Small intestine (tissue), 7 donors: ENCODE data around the gene MYH9. TPM values are rescaled to one million over a fixed set of nuclear protein-coding genes. Genes with fewer than 3 reads are reported as not detected.
"Not testable (repeated sequence)": the region's sequence is repeated elsewhere in the genome, so short reads cannot be mapped to it uniquely, and the experiment has no call there.

Experiments
- DNase-seq, 2 donors: peaks; one replicate each; pipeline versions ENCODE4 v3.0.0 to v3.0.0-alpha.2; 2013
- FAIRE-seq: peaks from 2 replicates; lab custom pipeline; 2012; peaks lifted over from hg19 to GRCh38; lab: Jason Lieb, UNC
- H3K27ac ChIP-seq, 3 donors: one replicate each; pipeline ENCODE4 v1.5.1; 2013; ENCODE audit warnings: low read length in 2 of 3, mild to moderate bottlenecking in 2 of 3, control low read depth in 1 of 3, inconsistent platforms in 1 of 3, low read depth in 1 of 3, moderate library complexity in 1 of 3
- H3K27me3 ChIP-seq, 3 donors: one replicate each; pipeline ENCODE4 v1.6.1; 2013; ENCODE audit warnings: low read length in 3 of 3, inconsistent platforms in 1 of 3; ENCODE audit not compliant: control insufficient read depth in 3 of 3, insufficient read depth in 3 of 3
- H3K36me3 ChIP-seq, 3 donors: one replicate each; pipeline ENCODE4 v1.6.1; 2013; ENCODE audit warnings: low read length in 3 of 3, inconsistent platforms in 1 of 3, low read depth in 1 of 3, mild to moderate bottlenecking in 1 of 3, moderate library complexity in 1 of 3; ENCODE audit not compliant: control insufficient read depth in 3 of 3, insufficient read depth in 2 of 3
- H3K4me1 ChIP-seq, 3 donors: one replicate each; pipeline ENCODE4 v1.6.1; 2013; ENCODE audit warnings: low read length in 2 of 3, inconsistent platforms in 1 of 3, low read depth in 1 of 3, mild to moderate bottlenecking in 1 of 3, moderate library complexity in 1 of 3; ENCODE audit not compliant: control insufficient read depth in 3 of 3, insufficient read depth in 2 of 3
- H3K4me3 ChIP-seq, 3 donors: one replicate each; pipeline ENCODE4 v1.5.1; 2013; ENCODE audit warnings: low read length in 3 of 3, control low read depth in 1 of 3, inconsistent platforms in 1 of 3, low read depth in 1 of 3, mild to moderate bottlenecking in 1 of 3, moderate library complexity in 1 of 3
- H3K9me3 ChIP-seq, 2 donors: one replicate each; pipeline ENCODE4 v1.6.1; 2013; ENCODE audit warnings: low read depth in 1 of 2, low read length in 1 of 2; ENCODE audit not compliant: control insufficient read depth in 2 of 2, insufficient read depth in 1 of 2
- WGBS, 3 donors: extraction: QIAGEN DNeasy Blood & Tissue Kit; methylation state at CpG; one replicate each; pipeline ENCODE4 v1.1.7; 2013; 5-methylcytosine and 5-hydroxymethylcytosine counted together
- polyA plus RNA-seq, 4 donors: library from polyadenylated mRNA; stranded (reverse) in 3 of 4; unstranded in 1 of 4; fragments of 200-250 nt in 3 of 4; fragments of 120-200 nt in 1 of 4; gene quantifications; one replicate each; pipeline versions ENCODE4 v1.2.1 to v1.2.3, GENCODE V29; 2013
- donor health status: healthy with polysubstance abuse.
- donor health status: control.
- donor health status: control.
- donor health status: Bipolar disorder and iron deficiency.
- donor health status: healthy.

MYH9 gene
- polyA plus RNA-seq, 4 donors = 95.4 to 188 (median 143) TPM

DNA sequence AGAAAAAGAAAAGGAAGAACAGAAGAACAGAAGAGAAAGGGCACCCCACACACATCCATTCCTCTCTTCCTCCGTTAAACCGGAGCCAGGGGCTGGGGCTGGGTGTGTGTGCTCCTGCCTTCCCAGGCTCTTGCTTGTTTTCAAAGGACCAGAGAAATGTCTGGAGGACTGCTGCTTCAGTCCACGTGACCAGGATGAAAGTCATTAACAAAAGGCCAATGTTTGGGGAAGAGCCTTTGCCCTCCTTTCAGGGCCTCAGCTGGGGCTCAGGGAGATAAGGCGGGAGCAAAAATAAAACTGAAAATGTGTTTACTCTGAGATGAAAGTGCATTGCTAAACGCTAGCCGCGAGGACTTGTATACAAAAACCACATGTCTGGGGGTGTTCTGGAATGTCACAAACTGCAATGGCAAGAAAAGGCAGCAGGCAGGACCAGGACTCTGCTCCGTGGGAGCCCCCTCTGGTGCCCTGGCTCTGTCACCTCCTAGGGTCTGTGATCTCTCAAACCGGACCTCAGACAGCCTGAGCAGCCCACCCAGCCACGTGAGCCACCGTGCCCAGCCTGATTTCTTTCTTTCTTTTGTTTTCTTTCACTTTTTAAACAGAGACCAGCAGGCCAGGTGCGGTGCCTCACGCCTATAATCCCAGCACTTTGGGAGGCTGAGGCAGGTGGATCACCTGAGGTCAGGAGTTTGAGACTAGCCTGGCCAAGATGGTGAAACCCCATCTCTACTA lies 31.6 kb upstream of the MYH9 start:
- H3K27ac ChIP-seq = peak overlapping the region; percentile 85 to 93 (median 93)
- peaks cover 0 to 2% (median 0%) of the 10 kb centered on the region in 3 donors for H3K36me3 ChIP-seq
- peaks cover 0 to 3% of the 10 kb centered on the region in 2 donors for H3K9me3 ChIP-seq
- peak overlapping the region in 2 of 3 donors; percentile 27 to 29 for H3K4me3 ChIP-seq
- H3K27me3 ChIP-seq = no peaks in the 10 kb centered on the region
- peaks cover 2 to 48% (median 7%) of the 10 kb centered on the region in 3 donors for H3K4me1 ChIP-seq
- peak; percentile 87 to 92 for DNase-seq
- WGBS, 3 donors = 2 to 14% (median 2%) methylated on average over 13 of the region's 13 CpGs
- no peak for FAIRE-seq

DNA sequence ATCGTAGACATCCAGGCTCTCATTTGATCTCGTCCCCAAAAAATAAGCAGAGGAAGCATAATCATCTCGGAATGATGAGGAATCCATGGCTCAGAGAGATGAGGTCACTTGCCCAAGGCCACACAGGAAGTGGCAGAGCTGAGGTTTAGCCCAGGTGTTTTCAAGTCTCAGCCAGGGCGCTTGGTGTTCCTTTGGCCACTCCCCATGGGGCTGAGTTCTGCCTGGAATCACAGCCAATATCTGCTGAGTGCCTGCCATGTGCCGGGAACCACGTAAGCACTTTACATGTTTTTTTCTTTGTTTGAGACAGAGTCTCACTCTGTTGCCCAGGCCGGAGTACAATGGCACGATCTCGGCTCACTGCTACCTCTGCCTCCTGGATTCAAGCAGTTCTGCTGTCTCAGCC lies 29.5 kb upstream of the MYH9 start:
- DNase-seq (peak in 1 of 2 donors; percentile 93), FAIRE-seq (no peak)
- 21 to 47% (median 32%) methylated on average over 9 of the region's 9 CpGs for WGBS, 3 donors
- H3K36me3 ChIP-seq = peaks cover 0 to 2% (median 0%) of the 10 kb centered on the region in 3 donors
- H3K4me3 ChIP-seq = no peak overlapping the region
- no peaks in the 10 kb centered on the region for H3K27me3 ChIP-seq
- H3K27ac ChIP-seq = peak overlapping the region; percentile 47 to 69 (median 60)
- H3K4me1 ChIP-seq = peaks cover 0 to 35% (median 5%) of the 10 kb centered on the region in 3 donors
- peaks cover 0 to 3% of the 10 kb centered on the region in 2 donors for H3K9me3 ChIP-seq

DNA sequence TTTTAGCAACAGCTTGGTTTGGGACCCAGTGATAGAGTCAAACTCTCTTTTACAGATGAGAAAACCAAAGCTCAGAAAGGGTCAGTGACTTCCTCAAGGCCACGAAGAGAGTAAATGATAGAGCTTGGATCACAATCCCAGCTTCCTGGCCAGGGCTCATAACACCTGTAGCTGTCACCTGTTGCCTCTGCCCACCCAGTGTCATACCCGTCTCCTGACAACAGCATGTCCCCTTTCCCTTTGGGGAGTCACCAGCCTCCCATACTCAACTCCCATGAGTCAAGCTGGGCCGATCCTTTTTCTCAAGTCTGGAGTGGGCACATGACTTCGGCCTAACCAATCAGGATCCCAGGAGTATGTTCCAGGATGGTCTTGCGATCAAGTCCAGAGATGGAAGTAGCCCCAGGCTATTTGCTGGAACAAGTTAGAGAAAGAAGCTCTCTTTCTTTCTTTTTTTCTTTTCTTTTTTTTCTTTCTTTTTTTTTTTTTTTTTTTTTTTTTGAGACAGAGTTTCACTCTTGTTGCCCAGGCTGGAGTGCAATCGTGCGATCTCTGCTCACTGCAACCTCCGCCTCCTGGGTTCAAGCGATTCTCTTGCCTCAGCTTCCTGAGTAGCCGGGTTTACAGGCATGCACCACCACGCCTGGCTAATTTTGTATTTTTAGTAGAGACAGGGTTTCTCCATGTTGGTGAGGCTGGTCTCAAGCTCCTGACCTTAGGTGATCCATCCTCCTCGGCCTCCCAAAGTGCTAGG lies 27.8 kb upstream of the MYH9 start:
- peaks cover 0 to 2% (median 0%) of the 10 kb centered on the region in 3 donors for H3K36me3 ChIP-seq
- H3K27me3 ChIP-seq = no peaks in the 10 kb centered on the region
- no peak overlapping the region for H3K27ac ChIP-seq
- H3K9me3 ChIP-seq = peaks cover 0 to 3% of the 10 kb centered on the region in 2 donors
- no peak for DNase-seq
- H3K4me3 ChIP-seq = no peak overlapping the region
- 80 to 87% (median 87%) methylated on average over 12 of the region's 12 CpGs for WGBS, 3 donors
- no peak for FAIRE-seq
- H3K4me1 ChIP-seq = peaks cover 0 to 40% (median 5%) of the 10 kb centered on the region in 3 donors

DNA sequence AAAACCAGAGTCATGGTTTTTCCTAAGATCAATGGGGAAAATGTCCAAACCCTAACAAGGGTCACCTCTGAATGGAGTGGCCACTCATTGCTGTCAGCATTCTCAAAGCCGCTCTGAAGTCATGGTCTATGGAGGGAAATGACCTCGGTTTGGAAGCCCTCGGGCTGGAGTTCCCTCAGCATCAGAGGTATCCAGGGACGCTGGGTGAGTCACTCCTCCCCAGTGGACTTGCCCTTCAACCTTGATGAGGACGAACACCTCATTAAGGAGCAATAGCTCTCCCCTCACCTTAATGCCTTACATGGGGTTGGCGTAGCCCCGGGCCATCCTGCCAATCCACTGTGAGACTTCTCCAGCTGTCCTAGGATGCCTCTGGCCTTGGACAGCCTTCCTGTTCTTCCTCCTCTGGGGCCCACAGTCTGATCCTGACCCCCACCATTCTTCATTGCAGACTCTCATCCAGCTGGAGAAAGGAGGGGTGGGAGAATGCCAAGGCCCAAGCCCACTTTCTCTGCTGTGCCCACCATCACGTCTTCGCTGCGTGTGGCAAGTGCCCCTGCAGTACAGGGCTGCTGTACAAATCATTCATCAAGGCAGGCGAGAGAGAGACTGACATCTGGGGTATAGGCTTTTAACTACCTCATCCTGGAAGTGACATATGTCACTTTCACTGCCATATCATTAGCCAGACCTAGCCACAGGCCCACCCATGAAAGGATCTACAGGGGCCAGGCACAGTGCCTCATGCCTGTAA lies 25.4 kb upstream of the MYH9 start:
- no peak for FAIRE-seq
- Histone ChIP-seq H3K9me3 (no peaks in the 10 kb centered on the region), H3K4me3 (no peak overlapping the region), H3K27ac (peak overlapping the region in 1 of 3 donors; percentile 43), H3K4me1 (peaks cover 0 to 36% (median 5%) of the 10 kb centered on the region in 3 donors), H3K36me3 (peaks cover 0 to 2% (median 0%) of the 10 kb centered on the region in 3 donors), H3K27me3 (no peaks in the 10 kb centered on the region)
- 66 to 80% (median 75%) methylated on average over 11 of the region's 11 CpGs for WGBS, 3 donors
- DNase-seq = peak in 1 of 2 donors; percentile 77

DNA sequence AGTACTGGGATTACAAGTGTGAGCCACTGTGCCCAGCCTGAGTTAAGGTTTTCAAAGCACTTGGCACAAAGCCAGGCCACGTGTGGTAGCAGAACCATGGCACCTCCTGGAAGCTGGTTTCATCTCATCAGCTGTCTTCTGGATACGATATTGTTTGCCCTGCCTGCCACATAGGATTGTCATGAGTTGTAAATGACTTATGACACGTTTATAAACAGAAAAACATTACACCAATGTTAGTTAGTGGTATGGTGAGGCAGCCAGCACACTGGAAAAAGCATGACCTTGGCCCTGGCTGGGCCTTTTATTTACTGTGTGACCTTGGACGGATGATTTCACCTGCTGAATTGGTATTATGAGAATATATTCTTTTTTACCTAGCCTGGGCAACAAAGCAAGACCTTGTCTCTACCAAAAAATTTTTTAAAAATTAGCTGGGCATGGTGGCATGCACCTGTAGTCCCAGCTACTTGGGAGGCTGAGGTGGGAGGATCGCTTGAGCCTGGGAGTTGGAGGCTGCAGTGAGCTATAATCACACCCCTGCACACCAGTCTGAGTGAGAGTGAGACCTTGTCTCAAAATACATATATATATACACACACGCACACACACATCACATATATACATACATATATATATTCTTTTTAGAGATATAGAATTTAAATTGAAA lies 24.0 kb upstream of the MYH9 start:
- Histone ChIP-seq H3K27ac (peak overlapping the region in 1 of 3 donors; percentile 86), H3K4me3 (no peak overlapping the region), H3K9me3 (no peaks in the 10 kb centered on the region), H3K27me3 (no peaks in the 10 kb centered on the region), H3K4me1 (peaks cover 0 to 28% (median 3%) of the 10 kb centered on the region in 3 donors), H3K36me3 (peaks cover 0 to 2% (median 0%) of the 10 kb centered on the region in 3 donors)
- FAIRE-seq (no peak), DNase-seq (peak; percentile 56 to 70)
- 45 to 63% (median 55%) methylated on average over 6 of the region's 6 CpGs for WGBS, 3 donors

DNA sequence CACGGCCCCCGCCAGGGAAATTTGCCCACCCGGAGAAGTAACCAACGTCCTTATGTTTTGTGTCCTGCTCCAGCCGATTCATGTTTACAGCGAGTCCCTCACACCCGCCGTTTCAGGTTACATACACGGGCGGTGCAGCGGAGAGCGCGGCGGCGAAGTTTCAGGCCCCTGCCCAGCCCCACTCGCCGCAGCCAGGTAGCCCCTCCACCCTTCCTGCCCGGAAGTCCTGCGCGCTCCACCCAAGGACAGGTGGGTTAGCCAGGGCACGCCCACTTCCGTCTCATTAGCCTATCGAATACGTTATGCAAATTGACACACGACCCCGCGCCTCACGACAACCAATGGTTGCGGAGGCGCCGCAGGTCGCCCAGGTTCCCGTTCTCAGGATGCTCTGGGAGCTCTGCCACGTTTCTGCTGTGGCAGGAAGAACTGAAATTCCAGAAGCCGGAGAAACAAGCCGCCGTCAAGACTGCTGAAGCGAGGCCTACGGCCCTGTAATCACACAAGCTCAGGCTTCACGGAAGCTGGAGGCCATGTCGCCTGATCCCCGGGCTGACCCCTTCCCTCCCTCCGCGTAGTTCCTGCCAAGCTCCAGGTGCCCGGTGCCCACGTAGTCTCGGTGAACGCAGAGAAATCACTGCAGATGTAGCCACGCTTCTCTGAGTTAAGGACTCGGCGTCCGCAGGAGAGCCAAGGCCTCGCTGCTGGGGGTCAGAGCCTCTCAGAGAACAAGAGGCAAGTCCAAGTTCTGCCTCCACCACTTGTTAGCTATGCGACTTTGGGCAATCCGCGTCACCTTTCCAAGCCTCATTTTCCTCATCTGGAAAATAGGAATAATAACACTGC lies 22.4 kb upstream of the MYH9 start:
- peak; percentile 98 to 99 for DNase-seq
- Histone ChIP-seq H3K4me1 (peaks cover 0 to 25% (median 3%) of the 10 kb centered on the region in 3 donors), H3K27ac (peak overlapping the region; percentile 77 to 86 (median 83)), H3K9me3 (no peaks in the 10 kb centered on the region), H3K27me3 (no peaks in the 10 kb centered on the region), H3K4me3 (peak overlapping the region in 2 of 3 donors; percentile 38 to 61), H3K36me3 (no peaks in the 10 kb centered on the region)
- no peak for FAIRE-seq
- WGBS, 3 donors = 5 to 22% (median 21%) methylated on average over 56 of the region's 56 CpGs

DNA sequence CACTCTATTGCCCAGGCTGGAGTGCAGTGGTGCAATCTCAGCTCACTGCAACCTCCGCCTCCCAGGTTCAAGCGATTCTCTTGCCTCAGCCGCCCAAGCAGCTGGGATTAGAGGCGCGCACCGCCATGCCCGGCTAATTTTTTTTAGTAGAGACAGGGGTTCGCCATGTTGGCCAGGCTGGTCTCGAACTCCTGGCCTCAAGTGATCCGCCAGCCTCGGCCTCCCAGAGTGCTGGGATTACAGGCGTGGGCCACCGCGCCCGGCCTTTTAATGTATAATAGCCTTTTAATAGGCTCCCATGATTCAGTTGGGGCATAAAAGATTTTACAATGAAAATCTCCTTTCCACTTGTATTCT lies 21.8 kb upstream of the MYH9 start:
- FAIRE-seq, H3K27me3 ChIP-seq: not testable (repeated sequence)
- H3K4me3 ChIP-seq = peak overlapping the region in 2 of 3 donors; percentile 38 to 61

More for the DNA sequence above, 21.8 kb upstream of the MYH9 start:
- H3K4me1 ChIP-seq = peaks cover 0 to 25% (median 3%) of the 10 kb centered on the region in 3 donors
- not testable (repeated sequence) for DNase-seq, H3K9me3 ChIP-seq, H3K36me3 ChIP-seq
- 27 to 57% (median 44%) methylated on average over 15 of the region's 15 CpGs for WGBS, 3 donors
- peak overlapping the region; percentile 77 to 86 (median 82) for H3K27ac ChIP-seq
